GM19238 (cell line): Measurements from ENCODE around the gene PRSS56.

ENCODE experiments used
- DNase-seq: peaks from one replicate; pipeline ENCODE4 v3.0.0; 2011; ENCODE audit warnings: low spot score; ENCODE audit not compliant: insufficient read length

The PRSS56 gene

GRCh38 chr2:232573042-232573441 lies 52.9 kb downstream of the PRSS56 start:
- DNase-seq, result no peak

GRCh38 chr2:232573771-232574435 lies 53.7 kb downstream of the PRSS56 start:
- no peak for DNase-seq

DNA sequence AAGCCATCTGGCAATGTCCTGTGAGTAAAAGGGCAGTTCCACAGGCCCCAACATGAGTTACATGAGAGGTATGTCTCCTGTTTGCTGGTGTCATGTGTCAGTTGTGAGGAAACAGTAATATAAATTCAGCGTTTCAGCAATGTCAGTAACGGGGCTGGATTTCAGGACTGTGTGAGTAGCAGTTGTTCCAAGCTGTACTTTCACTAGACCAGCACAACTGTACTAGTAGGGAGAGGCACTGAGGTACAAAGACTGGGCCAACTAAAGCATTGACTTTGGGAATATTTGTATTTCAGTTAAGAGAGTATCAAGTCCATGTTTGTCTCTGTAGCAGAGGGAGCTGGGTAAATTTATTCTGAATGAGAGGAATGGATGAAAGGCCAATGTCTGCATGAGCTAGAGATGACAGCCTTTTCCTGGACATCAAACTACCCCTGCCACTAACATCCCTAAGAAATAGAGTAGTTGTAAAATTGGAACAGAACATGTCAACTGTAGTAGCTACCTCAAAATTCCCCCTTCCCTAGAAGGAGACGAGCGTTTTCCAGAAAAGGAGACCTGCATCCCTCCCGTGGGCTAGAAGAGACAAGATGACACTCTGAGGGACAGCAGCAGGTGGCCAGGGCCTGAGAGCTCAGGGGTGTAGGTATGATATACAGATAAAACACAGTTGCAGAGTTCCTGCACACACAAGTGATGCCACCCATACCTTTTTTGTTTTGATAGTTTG lies 54.7 kb downstream of the PRSS56 start:
- DNase-seq, result no peak
